Upper lobe of left lung (tissue), 4 donors: ENCODE results near the gene ELF1.
"Not testable (repeated sequence)": the region's sequence is repeated elsewhere in the genome, so short reads cannot be mapped to it uniquely, and the experiment has no call there.

Experiments
- POLR2AphosphoS5 ChIP-seq, 2 donors: sonication (generic); formaldehyde crosslinking; IDR thresholded peaks; one replicate each; pipeline ENCODE4 v1.5.1; 2017; ENCODE audit warnings: antibody characterized with exemption in 2 of 2
- TF ChIP-seq, protein P1 (sequence below), 6 experiments: fragments of 450-650 bp in 4 of 6; fragments of 200-600 bp in 2 of 6; sonication (generic) in 2 of 6; IDR thresholded peaks; one replicate each; pipeline ENCODE4 v1.5.1; 2016 to 2019; ENCODE audit warnings: antibody characterized with exemption in 6 of 6

DNA sequence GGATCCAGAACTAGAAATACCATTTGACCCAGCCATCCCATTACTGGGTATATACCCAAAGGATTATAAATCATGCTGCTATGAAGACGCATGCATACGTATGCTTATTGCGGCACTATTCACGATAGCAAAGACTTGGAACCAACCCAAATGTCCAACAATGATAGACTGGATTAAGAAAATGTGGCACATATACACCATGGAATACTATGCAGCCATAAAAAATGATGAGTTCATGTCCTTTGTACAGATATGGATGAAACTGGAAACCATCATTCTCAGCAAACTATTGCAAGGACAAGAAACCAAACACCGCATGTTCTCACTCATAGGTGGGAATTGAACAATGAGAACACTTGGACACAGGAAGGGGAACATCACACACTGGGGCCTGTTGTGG is 17.4 kb upstream of the ELF1 start:
- TF ChIP-seq POLR2AphosphoS5 (IDR thresholded peaks at IDR 0.05) = not testable (repeated sequence)
- TF ChIP-seq, protein P1, sequence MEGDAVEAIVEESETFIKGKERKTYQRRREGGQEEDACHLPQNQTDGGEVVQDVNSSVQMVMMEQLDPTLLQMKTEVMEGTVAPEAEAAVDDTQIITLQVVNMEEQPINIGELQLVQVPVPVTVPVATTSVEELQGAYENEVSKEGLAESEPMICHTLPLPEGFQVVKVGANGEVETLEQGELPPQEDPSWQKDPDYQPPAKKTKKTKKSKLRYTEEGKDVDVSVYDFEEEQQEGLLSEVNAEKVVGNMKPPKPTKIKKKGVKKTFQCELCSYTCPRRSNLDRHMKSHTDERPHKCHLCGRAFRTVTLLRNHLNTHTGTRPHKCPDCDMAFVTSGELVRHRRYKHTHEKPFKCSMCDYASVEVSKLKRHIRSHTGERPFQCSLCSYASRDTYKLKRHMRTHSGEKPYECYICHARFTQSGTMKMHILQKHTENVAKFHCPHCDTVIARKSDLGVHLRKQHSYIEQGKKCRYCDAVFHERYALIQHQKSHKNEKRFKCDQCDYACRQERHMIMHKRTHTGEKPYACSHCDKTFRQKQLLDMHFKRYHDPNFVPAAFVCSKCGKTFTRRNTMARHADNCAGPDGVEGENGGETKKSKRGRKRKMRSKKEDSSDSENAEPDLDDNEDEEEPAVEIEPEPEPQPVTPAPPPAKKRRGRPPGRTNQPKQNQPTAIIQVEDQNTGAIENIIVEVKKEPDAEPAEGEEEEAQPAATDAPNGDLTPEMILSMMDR (IDR thresholded peaks at IDR 0.05) = not testable (repeated sequence)
